PC-9 (cell line): Measurements from ENCODE around the gene HOXA5. TPM values are rescaled to one million over a fixed set of nuclear protein-coding genes. Genes with fewer than 3 reads are reported as not detected.

Source experiments
- BruUV-seq: library from RNA; stranded (reverse); fragments of 400-500 nt; replicated peaks from 2 replicates; lab custom pipeline; 2021; lab: Mats Ljungman, UMichigan
- CTCF ChIA-PET: fragments of 300-600 bp; sonication (Branson Sonifier 250); formaldehyde crosslinking; loops from one replicate; lab custom pipeline; 2022; ENCODE audit warnings: antibody characterized with exemption; lab: Charles Lee
- POLR2A ChIA-PET: fragments of 300-600 bp; sonication (Branson Sonifier 250); formaldehyde crosslinking; loops from one replicate; lab custom pipeline; 2022; ENCODE audit warnings: antibody characterized with exemption; ENCODE audit not compliant: unreplicated experiment; lab: Charles Lee
- DNase-seq, 2 experiments: peaks; one replicate each; pipeline versions ENCODE4 v3.0.0 to v3.0.0-alpha.2; 2015 to 2022; ENCODE audit warnings: mixed read lengths in 1 of 2
- H2AFZ ChIP-seq: fragments of 200-600 bp; sonication (generic); 2 replicates; pipeline ENCODE4 v1.8.1; 2017; ENCODE audit warnings: antibody characterized with exemption
- H3F3A ChIP-seq: fragments of 200-600 bp; sonication (generic); 2 replicates; pipeline ENCODE4 v1.8.1; 2017; ENCODE audit warnings: antibody characterized with exemption, mild to moderate bottlenecking, low read depth; ENCODE audit not compliant: insufficient read depth
- H3K27ac ChIP-seq: fragments of 200-600 bp; sonication (generic); 2 replicates; pipeline ENCODE4 v1.6.1; 2016; ENCODE audit warnings: mixed run types
- H3K27me3 ChIP-seq: fragments of 200-600 bp; sonication (generic); 2 replicates; pipeline ENCODE4 v1.6.1; 2016; ENCODE audit warnings: low read depth, mixed run types; ENCODE audit not compliant: insufficient read depth
- H3K36me3 ChIP-seq: fragments of 200-600 bp; sonication (generic); 2 replicates; pipeline ENCODE4 v1.6.1; 2016; ENCODE audit warnings: low read depth, mixed run types
- H3K4me1 ChIP-seq: fragments of 200-600 bp; sonication (generic); replicated peaks from 2 replicates; pipeline ENCODE4 v1.6.1; 2016; ENCODE audit warnings: mixed run types; ENCODE audit not compliant: insufficient read depth
- H3K4me2 ChIP-seq: fragments of 200-600 bp; sonication (generic); 2 replicates; pipeline ENCODE4 v1.6.1; 2017; ENCODE audit warnings: mixed run types
- H3K4me3 ChIP-seq: fragments of 200-600 bp; sonication (generic); 2 replicates; pipeline ENCODE4 v1.6.1; 2016; ENCODE audit warnings: mixed run types
- H3K79me2 ChIP-seq: fragments of 200-600 bp; sonication (generic); 2 replicates; pipeline ENCODE4 v1.6.1; 2017; ENCODE audit warnings: low read depth, mixed run types
- H3K9me2 ChIP-seq: fragments of 200-600 bp; sonication (generic); 2 replicates; pipeline ENCODE4 v1.8.1; 2017; ENCODE audit warnings: mild to moderate bottlenecking; ENCODE audit not compliant: insufficient read depth
- H3K9me3 ChIP-seq: fragments of 200-600 bp; sonication (generic); 2 replicates; pipeline ENCODE4 v1.8.1; 2016; ENCODE audit warnings: low read depth; ENCODE audit not compliant: insufficient read depth
- H4K20me1 ChIP-seq: fragments of 200-600 bp; sonication (generic); 2 replicates; pipeline ENCODE4 v1.8.1; 2017; ENCODE audit not compliant: insufficient read depth
- EZH2 ChIP-seq: fragments of 200-600 bp; sonication (generic); IDR thresholded peaks from 2 replicates; pipeline ENCODE4 v1.8.0; 2017; ENCODE audit warnings: antibody characterized with exemption, low read depth
- intact Hi-C: fragments of 100-400 bp; cut with micrococcal nuclease; formaldehyde crosslinking; loops from one replicate; pipeline ENCODE4 v1.10.0; 2022; ENCODE audit not compliant: unreplicated experiment
- total RNA-seq: library from RNA; stranded (reverse); gene quantifications from 2 replicates; pipeline ENCODE4 v1.2.3, GENCODE V29; 2021
- TF ChIP-seq, protein P1 (sequence below): fragments of 200-600 bp; sonication (generic); conservative IDR thresholded peaks from 2 replicates; pipeline ENCODE4 v1.6.1; 2017; ENCODE audit warnings: mixed run types, antibody characterized with exemption, mild to moderate bottlenecking, moderate library complexity

HOXA5 gene
- total RNA-seq, 1 experiment from 2014 or later: 1.0 TPM

DNA sequence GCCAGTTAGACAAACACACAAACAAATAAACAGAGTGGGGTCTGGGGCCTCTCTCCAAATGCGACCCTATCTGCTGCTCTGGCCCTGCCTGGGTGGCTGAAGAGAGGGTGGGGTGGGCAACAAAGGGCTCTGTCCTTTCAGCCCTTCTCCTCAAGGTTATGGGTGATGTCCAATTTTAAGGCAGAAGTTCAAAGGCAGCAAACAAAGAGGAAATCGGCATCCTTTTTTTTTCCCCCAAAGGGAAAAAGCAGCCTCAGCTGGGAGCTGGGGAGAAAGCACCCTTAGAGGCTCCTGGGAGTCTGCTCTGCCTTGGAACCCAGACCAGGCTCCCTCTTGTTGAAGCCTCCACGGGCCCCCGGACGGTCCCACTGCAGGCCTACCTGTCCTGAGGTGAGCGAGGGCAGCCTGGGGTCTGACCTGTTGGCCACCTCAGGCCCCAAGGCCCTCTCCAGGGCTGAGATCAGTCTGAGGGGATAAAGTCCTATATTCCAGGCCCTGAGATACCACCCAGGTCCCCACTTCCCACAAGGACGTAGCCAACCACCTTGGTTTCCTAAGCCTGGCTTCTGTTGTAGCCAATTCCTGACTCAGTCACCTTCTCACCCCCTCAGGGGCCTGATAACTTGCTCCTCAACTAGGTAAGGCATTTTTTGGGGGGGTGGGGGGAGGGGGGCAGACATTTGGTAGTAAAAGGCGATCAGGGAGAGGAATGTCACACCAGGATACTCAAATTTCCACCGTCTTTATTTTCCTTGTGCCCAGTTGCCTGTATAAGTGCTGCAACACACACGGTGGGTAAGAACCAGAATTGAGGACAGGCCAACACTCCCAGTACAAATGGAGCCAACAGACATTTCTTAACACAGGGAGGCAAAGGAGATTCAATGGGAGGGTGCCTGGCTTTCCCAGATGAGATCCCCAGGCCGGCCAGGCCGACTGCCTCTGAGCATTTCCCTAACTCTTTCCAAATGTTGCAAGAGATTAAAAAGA lies 37.2 kb upstream of the HOXA5 start:
- Histone ChIP-seq H3K27me3 (no peaks in the 10 kb centered on the region), H3K4me3 (no peak overlapping the region), H3F3A (peaks cover 20% of the 10 kb centered on the region), H2AFZ (no peak overlapping the region), H4K20me1 (no peaks in the 10 kb centered on the region), H3K36me3 (no peaks in the 10 kb centered on the region), H3K4me2 (no peak overlapping the region), H3K9me3 (no peaks in the 10 kb centered on the region), H3K4me1 (peaks cover 12% of the 10 kb centered on the region), H3K9me2 (no peaks in the 10 kb centered on the region), H3K27ac (no peak overlapping the region), H3K79me2 (no peaks in the 10 kb centered on the region)
- BruUV-seq: no TSS peak
- intact Hi-C loops: loop anchor here (5.0 kb wide), 1 partner anchor 1288 kb away; no protein-coding TSS in a partner anchor
- TF ChIP-seq, protein P1, sequence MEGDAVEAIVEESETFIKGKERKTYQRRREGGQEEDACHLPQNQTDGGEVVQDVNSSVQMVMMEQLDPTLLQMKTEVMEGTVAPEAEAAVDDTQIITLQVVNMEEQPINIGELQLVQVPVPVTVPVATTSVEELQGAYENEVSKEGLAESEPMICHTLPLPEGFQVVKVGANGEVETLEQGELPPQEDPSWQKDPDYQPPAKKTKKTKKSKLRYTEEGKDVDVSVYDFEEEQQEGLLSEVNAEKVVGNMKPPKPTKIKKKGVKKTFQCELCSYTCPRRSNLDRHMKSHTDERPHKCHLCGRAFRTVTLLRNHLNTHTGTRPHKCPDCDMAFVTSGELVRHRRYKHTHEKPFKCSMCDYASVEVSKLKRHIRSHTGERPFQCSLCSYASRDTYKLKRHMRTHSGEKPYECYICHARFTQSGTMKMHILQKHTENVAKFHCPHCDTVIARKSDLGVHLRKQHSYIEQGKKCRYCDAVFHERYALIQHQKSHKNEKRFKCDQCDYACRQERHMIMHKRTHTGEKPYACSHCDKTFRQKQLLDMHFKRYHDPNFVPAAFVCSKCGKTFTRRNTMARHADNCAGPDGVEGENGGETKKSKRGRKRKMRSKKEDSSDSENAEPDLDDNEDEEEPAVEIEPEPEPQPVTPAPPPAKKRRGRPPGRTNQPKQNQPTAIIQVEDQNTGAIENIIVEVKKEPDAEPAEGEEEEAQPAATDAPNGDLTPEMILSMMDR: no peak
- no peak for TF ChIP-seq EZH2
- CTCF ChIA-PET: interaction anchor here (1.1 kb wide), 1 partner anchor 20 kb away, joined by 12 read pairs; no protein-coding TSS in a partner anchor
- POLR2A ChIA-PET: no interaction called here
- DNase-seq: no peak

DNA sequence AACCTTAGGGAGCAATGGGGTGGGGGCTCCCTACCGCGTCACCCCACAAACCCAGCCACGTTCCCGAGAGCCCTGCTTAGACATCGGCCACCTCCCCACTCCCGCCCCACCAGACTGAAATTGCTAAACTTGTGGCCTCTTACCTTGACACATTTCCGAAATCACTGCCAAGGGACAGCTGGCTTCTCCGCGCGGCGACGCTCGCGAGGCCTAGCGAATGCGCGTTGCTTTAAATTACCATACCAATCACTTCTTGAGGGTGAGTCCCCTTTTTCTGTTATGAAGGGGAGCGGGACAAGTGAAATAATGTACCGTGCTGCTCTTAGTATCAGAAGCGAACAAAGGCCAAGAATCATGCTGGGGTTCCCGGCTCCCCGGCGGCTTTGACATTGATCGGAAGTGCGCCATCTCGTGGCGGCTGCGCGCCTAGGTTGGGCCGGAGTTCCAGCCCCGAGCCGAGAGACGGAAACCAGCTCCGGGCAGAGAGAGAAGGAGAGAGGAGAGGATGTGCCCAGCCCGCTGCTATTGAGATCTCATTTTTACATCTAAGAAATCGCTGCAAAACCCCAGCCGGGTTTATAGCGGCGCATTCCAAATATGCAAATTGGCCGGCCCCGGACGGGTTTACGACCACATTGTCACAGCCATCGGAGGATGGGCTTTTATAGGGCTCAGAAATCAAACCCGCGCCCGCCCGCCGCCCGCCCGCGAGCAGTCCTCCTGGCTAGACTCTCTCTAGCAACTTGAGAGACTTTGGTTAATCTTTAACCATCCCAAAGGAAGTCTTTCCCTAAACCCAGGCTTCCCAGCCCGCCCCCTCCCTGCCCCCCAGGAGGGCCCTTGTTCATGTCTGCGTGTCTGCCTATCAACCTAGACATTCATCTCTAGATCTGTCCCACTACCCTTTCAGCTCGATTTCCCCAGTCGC lies 36.3 kb upstream of the HOXA5 start:
- CTCF ChIA-PET: interaction anchor here (0.7 to 1.1 kb wide), 3 partner anchors 19 to 423 kb away, joined by 3 to 12 read pairs (median 3); no protein-coding TSS in a partner anchor
- Histone ChIP-seq H4K20me1 (no peaks in the 10 kb centered on the region), H3K36me3 (no peaks in the 10 kb centered on the region), H2AFZ (no peak overlapping the region), H3K4me1 (peaks cover 9% of the 10 kb centered on the region), H3K9me2 (no peaks in the 10 kb centered on the region), H3K9me3 (no peaks in the 10 kb centered on the region), H3K79me2 (no peaks in the 10 kb centered on the region), H3F3A (peaks cover 12% of the 10 kb centered on the region; the same call in 1 of the 2 replicates), H3K4me3 (no peak overlapping the region), H3K27ac (no peak overlapping the region), H3K4me2 (peak overlapping the region; percentile 43; the same call in 1 of the 2 replicates), H3K27me3 (no peaks in the 10 kb centered on the region)
- intact Hi-C loops: loop anchor here (5.0 kb wide), 1 partner anchor 1287 kb away; no protein-coding TSS in a partner anchor
- TF ChIP-seq EZH2: no peak
- TF ChIP-seq, protein P1: peak; percentile 96
- no TSS peak for BruUV-seq
- peak in 1 of 2 experiments; percentile 62 for DNase-seq
- POLR2A ChIA-PET: no interaction called here

DNA sequence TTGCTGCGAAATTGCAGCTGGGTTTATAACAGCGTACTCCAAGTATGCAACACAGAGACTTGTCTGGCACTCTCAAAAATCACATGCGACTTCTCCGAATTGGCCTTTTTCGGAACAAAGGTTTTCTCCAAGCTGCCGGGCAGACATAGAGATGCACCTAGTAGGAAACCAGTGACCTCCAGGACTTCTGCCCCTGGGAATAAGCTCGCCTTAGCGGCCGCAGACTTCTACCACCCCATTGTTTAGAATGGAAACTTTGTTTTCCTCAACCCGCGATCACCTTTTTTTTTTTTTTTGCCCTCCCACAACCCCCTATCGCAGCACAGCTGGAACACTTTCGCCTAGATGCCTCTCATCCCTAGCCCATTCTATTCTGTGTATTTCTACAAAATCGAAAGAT lies 35.5 kb upstream of the HOXA5 start:
- peaks cover 7% of the 10 kb centered on the region for H3K4me1 ChIP-seq
- TF ChIP-seq EZH2: no peak
- TF ChIP-seq, protein P1: no peak
- H3K27ac ChIP-seq: no peak overlapping the region
- H4K20me1 ChIP-seq: no peaks in the 10 kb centered on the region
- H3K4me3 ChIP-seq: no peak overlapping the region
- ChIA-PET CTCF (interaction anchor here (0.5 to 1.1 kb wide), 4 partner anchors 18 to 807 kb away, joined by 3 to 12 read pairs (median 3); no protein-coding TSS in a partner anchor), POLR2A (no interaction called here)
- BruUV-seq: no TSS peak
- peaks cover 12% of the 10 kb centered on the region; the same call in 1 of the 2 replicates for H3F3A ChIP-seq
- H3K9me2 ChIP-seq: no peaks in the 10 kb centered on the region
- no peaks in the 10 kb centered on the region for H3K9me3 ChIP-seq
- no peaks in the 10 kb centered on the region for H3K79me2 ChIP-seq
- no peaks in the 10 kb centered on the region for H3K36me3 ChIP-seq
- intact Hi-C loops: no loop called here
- DNase-seq: no peak
- H3K27me3 ChIP-seq: no peaks in the 10 kb centered on the region
- H2AFZ ChIP-seq: no peak overlapping the region
- no peak overlapping the region for H3K4me2 ChIP-seq
